Activated CD4-positive, alpha-beta T cell treated with anti-CD3 and anti-CD28 coated beads, Interleukin-2, amount 10 ng/mL, durations not matched to agents 24 days and 14 days (primary cell): Measurements from ENCODE around the gene F8. TPM values are rescaled to one million over a fixed set of nuclear protein-coding genes. Genes with fewer than 3 reads are reported as not detected.
"Not testable (repeated sequence)": the region's sequence is repeated elsewhere in the genome, so short reads cannot be mapped to it uniquely, and the experiment has no call there.

ENCODE experiments used
- DNase-seq: peaks from one replicate; pipeline ENCODE4 v3.0.0; 2022
- H3K27ac Mint-ChIP-seq: one replicate; pipeline ENCODE4 v1.8.0; 2022; ENCODE audit warnings: mild to moderate bottlenecking, mixed read lengths
- H3K27me3 Mint-ChIP-seq: one replicate; pipeline ENCODE4 v1.8.0; 2022; ENCODE audit warnings: mixed read lengths
- H3K36me3 Mint-ChIP-seq: one replicate; pipeline ENCODE4 v1.8.0; 2022; ENCODE audit warnings: low read depth, mild to moderate bottlenecking, mixed read lengths
- H3K4me1 Mint-ChIP-seq: one replicate; pipeline ENCODE4 v1.8.0; 2021; ENCODE audit warnings: mixed read lengths
- H3K4me3 Mint-ChIP-seq: one replicate; pipeline ENCODE4 v1.8.0; 2022; ENCODE audit warnings: mild to moderate bottlenecking, moderate library complexity, mixed read lengths
- H3K9me3 Mint-ChIP-seq: one replicate; pipeline ENCODE4 v1.8.0; 2021; ENCODE audit warnings: mixed read lengths
- intact Hi-C: fragments of 100-400 bp; cut with micrococcal nuclease; formaldehyde crosslinking; loops from one replicate; pipeline ENCODE4 v1.15.1; 2023
- total RNA-seq: library from RNA; stranded (reverse); gene quantifications from 2 replicates; pipeline ENCODE4 v1.2.3, GENCODE V29; 2022

Gene F8
- total RNA-seq, 1 donor from 2014 or later: 3.7 TPM

- Mint-ChIP-seq H3K27ac (no peak overlapping the region), H3K27me3 (peaks cover 5% of the 10 kb centered on the region), H3K4me1 (peaks cover 2% of the 10 kb centered on the region), H3K9me3 (no peaks in the 10 kb centered on the region), H3K36me3 (no peaks in the 10 kb centered on the region), H3K4me3 (no peak overlapping the region)
- intact Hi-C loops: no loop called here
- no peak for DNase-seq
Observed at GRCh38 chrX:154819771-154820341, 202.7 kb downstream of the F8 start.

- H3K4me1 Mint-ChIP-seq: peaks cover 2% of the 10 kb centered on the region
- peaks cover 5% of the 10 kb centered on the region for H3K27me3 Mint-ChIP-seq
- no peak for DNase-seq
- H3K27ac Mint-ChIP-seq: no peak overlapping the region
- H3K4me3 Mint-ChIP-seq: no peak overlapping the region
- H3K36me3 Mint-ChIP-seq: no peaks in the 10 kb centered on the region
- intact Hi-C loops: no loop called here
- no peaks in the 10 kb centered on the region for H3K9me3 Mint-ChIP-seq
Observed at GRCh38 chrX:154818916-154819770, 203.4 kb downstream of the F8 start.

- DNase-seq, H3K9me3 Mint-ChIP-seq, H3K4me1 Mint-ChIP-seq, H3K27ac Mint-ChIP-seq, H3K36me3 Mint-ChIP-seq, H3K4me3 Mint-ChIP-seq, intact Hi-C loops: not testable (repeated sequence)
- H3K27me3 Mint-ChIP-seq: peaks cover 14% of the 10 kb centered on the region
Observed at GRCh38 chrX:154817048-154817618, 205.4 kb downstream of the F8 start.

GRCh38 chrX:154816326-154816898 lies 206.1 kb downstream of the F8 start:
- peaks cover 15% of the 10 kb centered on the region for H3K27me3 Mint-ChIP-seq
- H3K27ac Mint-ChIP-seq, H3K36me3 Mint-ChIP-seq, H3K9me3 Mint-ChIP-seq, H3K4me1 Mint-ChIP-seq, intact Hi-C loops, H3K4me3 Mint-ChIP-seq, DNase-seq: not testable (repeated sequence)

- no peak overlapping the region for H3K4me3 Mint-ChIP-seq
- H3K4me1 Mint-ChIP-seq: no peaks in the 10 kb centered on the region
- no peaks in the 10 kb centered on the region for H3K36me3 Mint-ChIP-seq
- peaks cover 15% of the 10 kb centered on the region for H3K27me3 Mint-ChIP-seq
- intact Hi-C loops: no loop called here
- H3K27ac Mint-ChIP-seq: no peak overlapping the region
- H3K9me3 Mint-ChIP-seq: no peaks in the 10 kb centered on the region
- no peak for DNase-seq
Observed at GRCh38 chrX:154815274-154815818, 207.2 kb downstream of the F8 start.

- no peaks in the 10 kb centered on the region for H3K36me3 Mint-ChIP-seq
- no peak overlapping the region for H3K4me3 Mint-ChIP-seq
- intact Hi-C loops: no loop called here
- no peaks in the 10 kb centered on the region for H3K9me3 Mint-ChIP-seq
- no peak overlapping the region for H3K27ac Mint-ChIP-seq
- H3K27me3 Mint-ChIP-seq: peaks cover 11% of the 10 kb centered on the region
- no peaks in the 10 kb centered on the region for H3K4me1 Mint-ChIP-seq
- no peak for DNase-seq
Observed at GRCh38 chrX:154813801-154814200, 208.7 kb downstream of the F8 start.

- Mint-ChIP-seq H3K27ac (no peak overlapping the region), H3K36me3 (no peaks in the 10 kb centered on the region), H3K9me3 (no peaks in the 10 kb centered on the region), H3K27me3 (peaks cover 11% of the 10 kb centered on the region), H3K4me3 (no peak overlapping the region), H3K4me1 (no peaks in the 10 kb centered on the region)
- no peak for DNase-seq
- intact Hi-C loops: no loop called here
Observed at GRCh38 chrX:154812341-154813101, 210.0 kb downstream of the F8 start.

GRCh38 chrX:154809939-154810665 lies 212.4 kb downstream of the F8 start:
- Mint-ChIP-seq H3K27me3 (peaks cover 9% of the 10 kb centered on the region), H3K36me3 (no peaks in the 10 kb centered on the region), H3K4me3 (no peak overlapping the region), H3K4me1 (peaks cover 5% of the 10 kb centered on the region), H3K27ac (no peak overlapping the region), H3K9me3 (no peaks in the 10 kb centered on the region)
- no peak for DNase-seq
- intact Hi-C loops: no loop called here

DNA sequence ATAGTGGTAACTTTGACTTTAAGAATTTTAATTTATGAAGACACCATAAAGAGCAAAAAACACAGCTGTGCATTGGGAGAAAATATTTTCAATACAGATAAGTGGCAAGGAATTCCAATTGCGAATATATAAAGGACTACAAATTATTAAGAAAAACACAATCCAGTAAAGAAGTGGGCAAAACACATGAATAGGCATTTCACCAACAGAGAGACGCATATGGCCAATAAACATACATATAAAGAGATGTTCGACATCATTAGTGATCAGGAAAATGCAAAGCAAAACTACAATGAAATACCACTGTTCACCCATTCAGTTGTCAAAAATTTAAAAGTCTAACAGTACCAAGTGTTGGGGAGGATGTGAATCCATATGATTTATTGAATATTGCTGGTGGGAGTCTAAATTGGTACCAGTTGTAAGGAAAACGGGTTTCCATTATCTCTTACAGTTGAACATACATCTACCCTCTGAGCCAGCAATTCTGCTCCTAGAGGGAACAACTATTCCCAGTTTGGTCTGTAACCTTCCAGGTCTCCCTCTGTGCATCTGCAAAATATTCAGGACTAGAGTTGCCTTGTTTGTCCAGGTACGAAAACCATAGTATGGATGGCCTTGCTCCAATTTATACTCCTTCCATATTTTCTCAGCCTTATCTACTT lies 215.6 kb downstream of the F8 start:
- no peaks in the 10 kb centered on the region for H3K27me3 Mint-ChIP-seq
- H3K36me3 Mint-ChIP-seq: no peaks in the 10 kb centered on the region
- no peaks in the 10 kb centered on the region for H3K9me3 Mint-ChIP-seq
- H3K4me1 Mint-ChIP-seq: peaks cover 27% of the 10 kb centered on the region
- no peak overlapping the region for H3K4me3 Mint-ChIP-seq
- intact Hi-C loops: no loop called here
- DNase-seq: no peak
- H3K27ac Mint-ChIP-seq: no peak overlapping the region

DNA sequence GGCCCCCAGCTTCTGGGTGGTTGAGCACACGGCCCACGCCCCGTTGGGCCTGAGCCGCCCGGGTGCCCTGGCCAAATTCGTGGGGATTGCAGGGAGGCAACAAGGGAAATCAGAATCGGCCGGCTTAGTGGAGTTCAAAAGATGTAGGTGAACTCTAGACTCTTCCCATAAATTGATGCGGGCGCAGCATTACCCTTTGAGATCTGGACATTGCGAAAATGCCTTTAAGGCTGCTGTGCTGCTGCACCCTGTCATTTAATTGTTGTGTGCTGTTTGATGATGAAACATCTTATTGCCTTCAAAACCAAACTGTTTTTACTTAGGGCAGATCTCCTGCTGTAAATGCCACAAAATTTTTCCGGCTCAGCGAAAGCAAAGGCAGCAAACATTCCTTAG lies 216.8 kb downstream of the F8 start:
- no peaks in the 10 kb centered on the region for H3K9me3 Mint-ChIP-seq
- intact Hi-C loops: loop anchor here (1.0 kb wide), 1 partner anchor 42 kb away; no protein-coding TSS in a partner anchor
- H3K27ac Mint-ChIP-seq: peak overlapping the region; percentile 71
- DNase-seq: no peak
- no peaks in the 10 kb centered on the region for H3K27me3 Mint-ChIP-seq
- H3K36me3 Mint-ChIP-seq: no peaks in the 10 kb centered on the region
- H3K4me3 Mint-ChIP-seq: peak overlapping the region; percentile 89
- H3K4me1 Mint-ChIP-seq: peaks cover 34% of the 10 kb centered on the region

DNA sequence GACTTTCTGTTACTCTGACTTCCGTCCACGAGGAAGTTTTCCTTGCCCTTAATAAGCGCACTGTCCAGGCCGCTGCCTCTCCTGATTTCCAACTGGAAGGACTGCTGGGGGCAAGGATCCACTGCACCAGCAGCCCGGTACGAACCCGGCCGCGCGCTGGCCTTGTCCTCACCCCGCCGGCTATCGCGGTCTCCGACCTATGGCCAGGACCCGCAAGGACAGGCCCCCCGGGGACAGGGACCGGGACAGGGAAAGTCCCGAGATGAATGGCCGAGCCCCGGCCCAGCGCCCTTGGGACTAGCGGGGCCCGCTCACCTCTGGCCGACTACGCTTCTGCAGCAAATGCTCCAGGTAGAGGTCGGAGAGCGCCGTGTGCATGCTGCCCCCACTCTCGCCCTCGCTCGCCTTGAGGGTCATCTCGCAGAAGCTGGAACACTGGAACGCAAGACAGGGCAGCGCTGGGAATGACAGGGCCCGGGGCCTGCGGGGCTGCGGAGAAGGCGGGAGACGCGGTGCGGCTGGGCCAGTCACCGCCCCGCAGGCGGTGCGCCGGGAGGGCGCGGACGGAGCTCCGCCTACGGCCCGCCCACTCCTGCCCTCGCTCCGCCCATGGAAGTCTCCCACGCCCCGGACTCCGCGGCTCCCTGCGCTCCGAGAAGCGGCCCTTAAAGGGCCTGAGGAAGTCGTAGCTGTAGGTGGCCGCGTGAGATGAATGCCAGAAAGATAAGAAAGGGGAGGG lies 217.4 kb downstream of the F8 start, which contains the start of gene MPP1:
Gene MPP1, minus strand, starts transcription at position 529 of the 739 bp plus-strand sequence. Its CDS starts 112 bp downstream, at position 417.
- H3K4me1 Mint-ChIP-seq: peaks cover 39% of the 10 kb centered on the region
- H3K36me3 Mint-ChIP-seq: no peaks in the 10 kb centered on the region
- peak within 1 kb of the TSS; percentile 89 for H3K4me3 Mint-ChIP-seq
- intact Hi-C loops: loop anchor here (1.0 to 5.0 kb wide), 2 partner anchors 42 to 88 kb away; no protein-coding TSS in a partner anchor
- H3K9me3 Mint-ChIP-seq: no peaks in the 10 kb centered on the region
- no peaks in the 10 kb centered on the region for H3K27me3 Mint-ChIP-seq
- peak within 1 kb of the TSS; percentile 74 for H3K27ac Mint-ChIP-seq
- peak; percentile 95 for DNase-seq
